Measurements from ENCODE around the gene CAVIN1. TPM values are rescaled to one million over a fixed set of nuclear protein-coding genes. Genes with fewer than 3 reads are reported as not detected.
A peak's percentile ranks its signal among the peaks of the same experiment; 100 is the strongest.

CAVIN1 gene
- total RNA-seq, 4 donors from 2014 or later: 615 to 1,266 (median 897) TPM

DNA sequence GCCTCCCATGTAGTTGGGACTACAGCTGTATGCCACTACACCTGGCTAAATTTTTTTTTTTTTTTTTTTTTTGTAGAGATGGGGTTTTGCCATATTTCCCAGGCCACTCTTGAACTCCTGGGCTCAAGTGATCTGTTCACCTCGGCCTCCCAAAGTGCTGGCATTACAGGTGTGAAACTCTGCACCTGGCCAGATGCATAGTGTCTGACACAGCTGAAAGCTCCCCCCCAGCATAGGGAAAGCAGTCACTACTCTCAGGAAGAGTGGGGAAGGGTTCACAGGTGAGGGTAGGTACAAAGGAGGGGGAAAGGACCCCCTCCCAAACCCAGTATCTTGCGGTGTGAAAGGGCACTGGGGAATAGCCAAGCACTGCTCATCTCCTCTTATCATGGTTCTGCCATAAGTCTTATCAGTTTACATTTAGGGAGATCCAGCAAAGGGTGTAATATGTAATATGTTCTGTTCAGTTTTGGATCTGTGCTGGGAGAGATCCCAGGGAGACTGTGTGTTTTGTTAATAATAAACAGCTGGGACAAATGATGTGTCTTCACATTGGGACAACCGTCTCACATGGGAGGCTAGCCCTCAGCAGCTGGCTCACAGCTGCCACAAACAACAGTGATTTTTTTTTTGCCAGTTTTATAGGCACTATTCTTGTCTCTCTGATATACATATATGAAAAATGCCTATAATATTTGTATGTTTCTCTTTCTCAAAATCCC lies 6.8 kb upstream of the CAVIN1 start:
- no peak for ATAC-seq
- peak overlapping the region in 2 of 4 donors; percentile 43 to 75 for H3K27ac ChIP-seq
- no peaks in the 10 kb centered on the region for H3K27me3 ChIP-seq
- H3K9me3 ChIP-seq: no peaks in the 10 kb centered on the region
- peaks cover 0 to 42% (median 15%) of the 10 kb centered on the region in 3 donors for H3K4me1 ChIP-seq
- H3K4me3 ChIP-seq: no peak overlapping the region
- WGBS, 2 donors (ENCODE audit: low coverage in 1 of 2): 20 to 47% methylated on average over 1 to 3 of the region's 3 CpGs
- no peaks in the 10 kb centered on the region for H3K36me3 ChIP-seq
- TF ChIP-seq POLR2A (IDR thresholded peaks at IDR 0.05) (no peak), EP300 (IDR thresholded peaks at IDR 0.05) (no peak), POLR2AphosphoS5 (IDR thresholded peaks at IDR 0.05) (no peak)
- TF ChIP-seq, protein P1, sequence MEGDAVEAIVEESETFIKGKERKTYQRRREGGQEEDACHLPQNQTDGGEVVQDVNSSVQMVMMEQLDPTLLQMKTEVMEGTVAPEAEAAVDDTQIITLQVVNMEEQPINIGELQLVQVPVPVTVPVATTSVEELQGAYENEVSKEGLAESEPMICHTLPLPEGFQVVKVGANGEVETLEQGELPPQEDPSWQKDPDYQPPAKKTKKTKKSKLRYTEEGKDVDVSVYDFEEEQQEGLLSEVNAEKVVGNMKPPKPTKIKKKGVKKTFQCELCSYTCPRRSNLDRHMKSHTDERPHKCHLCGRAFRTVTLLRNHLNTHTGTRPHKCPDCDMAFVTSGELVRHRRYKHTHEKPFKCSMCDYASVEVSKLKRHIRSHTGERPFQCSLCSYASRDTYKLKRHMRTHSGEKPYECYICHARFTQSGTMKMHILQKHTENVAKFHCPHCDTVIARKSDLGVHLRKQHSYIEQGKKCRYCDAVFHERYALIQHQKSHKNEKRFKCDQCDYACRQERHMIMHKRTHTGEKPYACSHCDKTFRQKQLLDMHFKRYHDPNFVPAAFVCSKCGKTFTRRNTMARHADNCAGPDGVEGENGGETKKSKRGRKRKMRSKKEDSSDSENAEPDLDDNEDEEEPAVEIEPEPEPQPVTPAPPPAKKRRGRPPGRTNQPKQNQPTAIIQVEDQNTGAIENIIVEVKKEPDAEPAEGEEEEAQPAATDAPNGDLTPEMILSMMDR (IDR thresholded peaks at IDR 0.05): no peak

DNA sequence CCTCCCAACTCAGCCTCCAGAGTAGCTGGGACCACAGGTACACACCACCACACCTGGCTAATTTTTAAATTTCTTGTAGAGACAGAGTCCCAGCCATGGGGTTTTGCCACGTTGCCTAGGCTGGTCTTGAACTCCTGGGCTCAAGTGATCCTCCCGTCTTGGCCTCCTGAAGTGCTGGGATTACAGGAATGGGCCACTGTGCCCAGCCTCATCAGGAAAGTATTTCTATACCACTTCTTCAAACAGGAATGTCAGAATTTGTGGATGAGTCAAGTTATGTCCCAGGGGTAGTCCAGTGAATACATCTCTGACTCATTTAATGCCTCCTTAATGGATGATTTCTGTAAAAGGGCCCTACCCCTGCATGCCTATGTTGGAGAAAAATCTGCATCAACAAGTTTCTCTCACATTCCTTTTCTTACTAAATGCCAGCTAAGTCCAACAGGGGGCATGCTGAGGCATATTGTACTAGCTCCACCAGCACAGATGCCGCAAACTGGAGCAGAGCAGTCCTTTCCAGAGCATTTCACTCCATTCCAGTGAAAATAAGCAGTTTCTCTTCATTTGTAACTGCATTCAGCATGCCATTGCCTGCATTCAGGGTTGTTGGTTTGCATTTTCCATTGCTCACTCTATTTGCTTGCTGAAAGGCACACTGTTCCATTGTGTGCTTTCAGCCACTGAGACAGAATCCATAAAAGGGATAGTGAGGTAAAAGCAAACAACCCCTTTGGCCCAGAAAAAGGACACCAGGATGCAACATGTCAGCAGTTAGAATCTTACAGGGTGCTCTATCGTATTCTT lies 5.3 kb upstream of the CAVIN1 start:
- peaks cover 0 to 57% (median 24%) of the 10 kb centered on the region in 3 donors for H3K4me1 ChIP-seq
- H3K27me3 ChIP-seq: no peaks in the 10 kb centered on the region
- 20 to 22% methylated on average over 2 to 4 of the region's 4 CpGs for WGBS, 2 donors (ENCODE audit: low coverage in 1 of 2)
- no peaks in the 10 kb centered on the region for H3K9me3 ChIP-seq
- TF ChIP-seq EP300 (IDR thresholded peaks at IDR 0.05) (no peak), POLR2A (IDR thresholded peaks at IDR 0.05) (no peak), POLR2AphosphoS5 (IDR thresholded peaks at IDR 0.05) (peak; percentile 65)
- TF ChIP-seq, protein P1 (IDR thresholded peaks at IDR 0.05): peak in 3 of 4 experiments; percentile 75 to 82 (median 77)
- H3K27ac ChIP-seq: peak overlapping the region in 3 of 4 donors; percentile 71 to 78 (median 75)
- no peak overlapping the region for H3K4me3 ChIP-seq
- ATAC-seq: peak; percentile 77
- H3K36me3 ChIP-seq: no peaks in the 10 kb centered on the region

- H3K4me1 ChIP-seq: peaks cover 0 to 56% (median 24%) of the 10 kb centered on the region in 3 donors
- H3K36me3 ChIP-seq: no peaks in the 10 kb centered on the region
- no peaks in the 10 kb centered on the region for H3K9me3 ChIP-seq
- TF ChIP-seq, protein P1 (IDR thresholded peaks at IDR 0.05): no peak
- no peak for TF ChIP-seq POLR2AphosphoS5 (IDR thresholded peaks at IDR 0.05)
- WGBS, 2 donors (ENCODE audit: low coverage in 1 of 2): 68 to 92% methylated on average over 2 to 3 of the region's 4 CpGs
- H3K27ac ChIP-seq: peak overlapping the region in 3 of 4 donors; percentile 97 to 99 (median 99)
- no peaks in the 10 kb centered on the region for H3K27me3 ChIP-seq
- ATAC-seq: no peak
- no peak overlapping the region for H3K4me3 ChIP-seq
These were observed 2.0 kb upstream of the CAVIN1 start for GRCh38 chr17:42424991-42425610.

DNA sequence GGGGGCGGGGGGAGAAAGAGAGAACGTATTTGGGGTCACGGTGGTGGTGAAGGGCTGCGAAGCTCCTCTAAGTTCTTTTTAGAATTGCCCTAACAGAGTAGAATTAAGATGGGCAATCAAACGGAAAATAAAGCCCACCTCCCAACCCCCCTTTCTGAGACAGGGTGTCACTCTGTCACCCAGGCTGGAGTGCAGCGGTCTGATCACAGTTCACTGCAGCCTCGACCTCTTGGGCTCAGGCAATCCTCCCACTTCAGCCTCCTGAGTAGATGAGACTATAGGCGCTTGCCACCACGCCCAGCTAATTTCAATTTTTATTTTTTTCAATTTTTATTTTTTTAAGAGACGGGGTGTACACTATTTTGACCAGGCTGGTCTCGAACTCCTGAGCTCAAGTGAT lies 710 bp upstream of the CAVIN1 start:
- Histone ChIP-seq H3K36me3 (no peaks in the 10 kb centered on the region), H3K4me1 (peaks cover 0 to 60% (median 31%) of the 10 kb centered on the region in 3 donors), H3K27me3 (no peaks in the 10 kb centered on the region), H3K27ac (peak overlapping the region; percentile 89 to 99 (median 98)), H3K9me3 (no peaks in the 10 kb centered on the region), H3K4me3 (peak overlapping the region; percentile 21 to 88)
- ATAC-seq: no peak
- WGBS, 2 donors (ENCODE audit: low coverage in 1 of 2): 53 to 60% methylated on average over 6 of the region's 11 CpGs
- no peak for TF ChIP-seq POLR2AphosphoS5 (IDR thresholded peaks at IDR 0.05)
- TF ChIP-seq POLR2A (IDR thresholded peaks at IDR 0.05): no peak
- TF ChIP-seq, protein P1 (IDR thresholded peaks at IDR 0.05): no peak
- TF ChIP-seq EP300 (IDR thresholded peaks at IDR 0.05): no peak
